Ovary (tissue), 3 donors: ENCODE results near the gene ZNF593OS.

ENCODE experiments used
- CTCF ChIP-seq, 3 donors: fragments of 450-650 bp in 2 of 3; fragments of 200-600 bp in 1 of 3; IDR thresholded peaks; one replicate each; pipeline versions ENCODE4 v1.5.1 to v1.8.0; 2016 to 2022; ENCODE audit warnings: antibody characterized with exemption in 3 of 3, mild to moderate bottlenecking in 1 of 3
- EP300 ChIP-seq: sonication (generic); formaldehyde crosslinking; IDR thresholded peaks from one replicate; pipeline ENCODE4 v1.6.1; 2017; ENCODE audit warnings: antibody characterized with exemption
- POLR2A ChIP-seq: fragments of 450-650 bp; IDR thresholded peaks from one replicate; pipeline ENCODE4 v1.6.1; 2017; ENCODE audit warnings: antibody characterized with exemption, mild to moderate bottlenecking, moderate library complexity
- donor health status: DM: no; HTN: no; CAD: no.

- TF ChIP-seq CTCF (IDR thresholded peaks at IDR 0.05) (no peak), POLR2A (no peak), EP300 (no peak)
Measured at GRCh38 chr1:26132834-26133167, 38.8 kb downstream of the ZNF593OS start.
